ENCODE data around the gene CDH7. TPM values are rescaled to one million over a fixed set of nuclear protein-coding genes. Genes with fewer than 3 reads are reported as not detected.
A peak's percentile ranks its signal among the peaks of the same experiment; 100 is the strongest.

The CDH7 gene
- total RNA-seq, 1 experiment from 2014 or later: not detected

- no TSS peak for BruUV-seq (replicated peaks)
- DNase-seq: no peak
- no peaks in the 10 kb centered on the region for H3K36me3 Mint-ChIP-seq (ENCODE audit: insufficient read depth, unreplicated experiment)
- no peaks in the 10 kb centered on the region for H3K27me3 Mint-ChIP-seq (ENCODE audit: unreplicated experiment)
- no peak overlapping the region for H3K4me3 Mint-ChIP-seq (ENCODE audit: low read depth, unreplicated experiment)
- peaks cover 10% of the 10 kb centered on the region for H3K4me1 Mint-ChIP-seq (ENCODE audit: low read depth, unreplicated experiment)
- peaks cover 2% of the 10 kb centered on the region for H3K9me3 Mint-ChIP-seq (ENCODE audit: low read depth, unreplicated experiment)
- no peak overlapping the region for H3K27ac Mint-ChIP-seq (ENCODE audit: unreplicated experiment)
- intact Hi-C loops (cut with micrococcal nuclease; ENCODE audit: unreplicated experiment): no loop called here
- CTCF ChIA-PET: no interaction called here
- TF ChIP-seq CTCF (IDR thresholded peaks at IDR 0.05; ENCODE audit: unreplicated experiment): no peak
Observed at GRCh38 chr18:65936678-65937077, 185.9 kb downstream of the CDH7 start.

DNA sequence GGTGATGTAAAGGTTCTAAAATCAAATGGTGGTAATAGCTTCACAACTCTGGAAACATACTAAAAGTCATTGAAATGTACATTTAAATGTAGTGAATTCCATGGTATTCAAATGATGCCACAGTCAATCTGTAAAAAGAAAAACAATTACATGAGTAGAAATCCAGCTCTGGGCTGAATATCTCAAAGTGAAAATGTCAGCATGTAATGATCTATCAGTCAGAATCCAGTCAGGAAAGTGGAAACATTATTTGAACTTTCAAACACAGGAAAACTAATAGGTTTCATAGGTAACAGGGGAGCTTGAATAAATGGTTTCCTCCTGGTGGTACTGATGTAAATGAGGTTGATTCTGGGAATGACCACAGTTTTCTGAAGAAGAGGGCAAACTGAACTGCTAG lies 186.4 kb downstream of the CDH7 start:
- peaks cover 13% of the 10 kb centered on the region for H3K4me1 Mint-ChIP-seq (ENCODE audit: low read depth, unreplicated experiment)
- BruUV-seq (replicated peaks): no TSS peak
- H3K27ac Mint-ChIP-seq (ENCODE audit: unreplicated experiment): no peak overlapping the region
- H3K27me3 Mint-ChIP-seq (ENCODE audit: unreplicated experiment): no peaks in the 10 kb centered on the region
- intact Hi-C loops (cut with micrococcal nuclease; ENCODE audit: unreplicated experiment): no loop called here
- no peak for TF ChIP-seq CTCF (IDR thresholded peaks at IDR 0.05; ENCODE audit: unreplicated experiment)
- DNase-seq: no peak
- no peak overlapping the region for H3K4me3 Mint-ChIP-seq (ENCODE audit: low read depth, unreplicated experiment)
- H3K36me3 Mint-ChIP-seq (ENCODE audit: insufficient read depth, unreplicated experiment): no peaks in the 10 kb centered on the region
- CTCF ChIA-PET: interaction anchor here (1.9 kb wide), 1 partner anchor 559 kb away, joined by 5 read pairs; no protein-coding TSS in a partner anchor
- peaks cover under 1% of the 10 kb centered on the region for H3K9me3 Mint-ChIP-seq (ENCODE audit: low read depth, unreplicated experiment)

GRCh38 chr18:65938592-65939372 lies 188.0 kb downstream of the CDH7 start:
- no TSS peak for BruUV-seq (replicated peaks)
- TF ChIP-seq CTCF (IDR thresholded peaks at IDR 0.05; ENCODE audit: unreplicated experiment): no peak
- no peaks in the 10 kb centered on the region for H3K36me3 Mint-ChIP-seq (ENCODE audit: insufficient read depth, unreplicated experiment)
- CTCF ChIA-PET: interaction anchor here (1.9 kb wide), 1 partner anchor 557 kb away, joined by 5 read pairs; no protein-coding TSS in a partner anchor
- peaks cover 18% of the 10 kb centered on the region for H3K4me1 Mint-ChIP-seq (ENCODE audit: low read depth, unreplicated experiment)
- intact Hi-C loops (cut with micrococcal nuclease; ENCODE audit: unreplicated experiment): loop anchor here (1.0 to 2.0 kb wide), 2 partner anchors 557 to 810 kb away; no protein-coding TSS in a partner anchor
- H3K27me3 Mint-ChIP-seq (ENCODE audit: unreplicated experiment): no peaks in the 10 kb centered on the region
- DNase-seq: peak; percentile 43
- no peak overlapping the region for H3K4me3 Mint-ChIP-seq (ENCODE audit: low read depth, unreplicated experiment)
- no peaks in the 10 kb centered on the region for H3K9me3 Mint-ChIP-seq (ENCODE audit: low read depth, unreplicated experiment)
- H3K27ac Mint-ChIP-seq (ENCODE audit: unreplicated experiment): no peak overlapping the region

Measured in Calu3 (cell line).